HG02642 (cell line): ENCODE measurements around the gene ARVCF.

Source experiments
- ATAC-seq: cut with Tn5 transposase; IDR thresholded peaks from one replicate; pipeline ENCODE4 v1.9.1; 2021; ENCODE audit warnings: mild to moderate bottlenecking; ENCODE audit not compliant: unreplicated experiment, poor library complexity

The ARVCF gene

GRCh38 chr22:19990188-19990587, 26.4 kb downstream of the ARVCF start:
- no peak for ATAC-seq

GRCh38 chr22:19989725-19990067, 26.9 kb downstream of the ARVCF start:
- no peak for ATAC-seq

- no peak for ATAC-seq
Observed at GRCh38 chr22:19988965-19989724, 27.5 kb downstream of the ARVCF start.

GRCh38 chr22:19988331-19988808, 28.3 kb downstream of the ARVCF start:
- ATAC-seq: no peak

GRCh38 chr22:19987394-19988306, 29.0 kb downstream of the ARVCF start:
- no peak for ATAC-seq

GRCh38 chr22:19986410-19987341, 29.9 kb downstream of the ARVCF start:
- peak; percentile 58 for ATAC-seq

- ATAC-seq: no peak
Observed at GRCh38 chr22:19986011-19986409, 30.6 kb downstream of the ARVCF start.

- ATAC-seq: no peak
Observed at GRCh38 chr22:19984851-19985811, 31.5 kb downstream of the ARVCF start.

- no peak for ATAC-seq
Observed at GRCh38 chr22:19984201-19984753, 32.3 kb downstream of the ARVCF start.

GRCh38 chr22:19983741-19984140, 32.9 kb downstream of the ARVCF start:
- no peak for ATAC-seq

GRCh38 chr22:19982991-19983578, 33.5 kb downstream of the ARVCF start:
- no peak for ATAC-seq

GRCh38 chr22:19981961-19982920, 34.4 kb downstream of the ARVCF start:
- ATAC-seq: no peak

- ATAC-seq: no peak
Observed at GRCh38 chr22:19981171-19981960, 35.3 kb downstream of the ARVCF start.

GRCh38 chr22:19980766-19981165, 35.9 kb downstream of the ARVCF start:
- ATAC-seq: no peak

- no peak for ATAC-seq
Observed at GRCh38 chr22:19979712-19980493, 36.7 kb downstream of the ARVCF start.

- ATAC-seq: no peak
Observed at GRCh38 chr22:19978748-19979147, 37.9 kb downstream of the ARVCF start.
